ELF-1 (cell line): ENCODE measurements around the gene PPARG.
"Not testable (repeated sequence)": the region's sequence is repeated elsewhere in the genome, so short reads cannot be mapped to it uniquely, and the experiment has no call there.

Source experiments
- DNase-seq: peaks from one replicate; pipeline ENCODE4 v3.0.0-alpha.2; 2016; ENCODE audit warnings: low read depth, low spot score

PPARG gene

DNA sequence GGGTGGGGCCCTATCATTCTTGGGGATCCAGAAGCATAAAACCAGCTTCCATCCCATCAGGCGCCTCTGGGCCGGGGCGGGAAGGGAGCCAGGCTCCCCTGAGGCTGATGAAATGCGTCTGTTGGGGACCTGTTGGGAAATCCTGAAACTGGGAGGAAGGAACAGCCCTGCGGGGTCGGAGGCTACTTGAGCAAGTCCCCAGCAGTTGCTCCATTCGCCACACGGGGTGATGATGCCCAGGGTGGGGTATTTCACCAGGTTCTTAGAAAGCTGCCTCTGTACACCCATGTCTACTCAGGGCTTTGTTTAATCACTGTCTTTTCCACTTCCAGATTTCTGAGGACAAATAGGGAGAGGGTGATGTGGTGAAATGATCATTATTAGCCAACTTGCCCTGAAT is 170.0 kb downstream of the PPARG start:
- DNase-seq, result no peak

DNA sequence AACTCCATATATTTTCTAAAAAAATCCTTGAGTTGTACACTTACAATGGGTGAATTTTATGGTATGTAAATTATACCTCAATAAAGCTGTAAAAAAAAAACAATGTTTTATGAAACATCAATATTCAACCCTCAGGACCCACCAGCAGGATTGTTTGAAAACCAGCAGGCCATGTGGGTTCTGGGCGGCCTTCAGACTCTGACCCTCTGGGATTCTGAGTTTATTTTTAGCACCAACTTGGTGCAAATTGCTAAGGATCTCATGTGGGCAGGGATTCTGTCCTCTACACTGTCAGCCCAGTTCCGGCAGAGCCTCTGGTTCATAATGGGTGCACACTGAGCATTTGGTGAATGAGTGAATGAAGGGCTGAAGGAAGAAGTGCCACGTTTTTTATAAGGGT is 171.3 kb downstream of the PPARG start:
- no peak for DNase-seq

DNA sequence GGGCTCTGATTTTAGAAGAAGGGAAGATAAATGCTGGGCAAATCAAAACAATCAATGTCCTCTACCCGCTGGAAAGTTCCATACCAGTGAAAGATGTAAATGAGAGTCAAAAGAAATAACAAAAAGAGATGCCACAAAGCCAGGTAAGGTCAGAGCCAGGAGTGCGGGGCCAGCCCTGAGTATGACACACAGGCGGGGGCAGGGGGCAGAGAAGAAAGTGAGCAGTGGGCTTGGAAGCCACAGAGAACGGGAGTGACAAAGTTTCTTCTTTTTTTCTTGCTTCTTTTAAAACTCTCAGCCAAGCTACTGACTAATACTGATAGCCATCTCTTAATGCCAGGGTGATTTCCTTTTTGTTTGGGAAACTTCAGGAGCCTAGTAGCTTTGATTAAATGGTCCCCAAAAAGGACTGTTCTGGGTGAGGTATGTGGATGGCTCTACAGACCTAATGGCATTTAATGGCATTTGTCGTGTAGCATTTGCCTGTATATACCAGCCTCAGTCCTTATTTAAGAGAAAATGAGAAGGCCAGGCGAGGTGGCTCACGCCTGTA is 172.3 kb downstream of the PPARG start:
- no peak for DNase-seq

DNA sequence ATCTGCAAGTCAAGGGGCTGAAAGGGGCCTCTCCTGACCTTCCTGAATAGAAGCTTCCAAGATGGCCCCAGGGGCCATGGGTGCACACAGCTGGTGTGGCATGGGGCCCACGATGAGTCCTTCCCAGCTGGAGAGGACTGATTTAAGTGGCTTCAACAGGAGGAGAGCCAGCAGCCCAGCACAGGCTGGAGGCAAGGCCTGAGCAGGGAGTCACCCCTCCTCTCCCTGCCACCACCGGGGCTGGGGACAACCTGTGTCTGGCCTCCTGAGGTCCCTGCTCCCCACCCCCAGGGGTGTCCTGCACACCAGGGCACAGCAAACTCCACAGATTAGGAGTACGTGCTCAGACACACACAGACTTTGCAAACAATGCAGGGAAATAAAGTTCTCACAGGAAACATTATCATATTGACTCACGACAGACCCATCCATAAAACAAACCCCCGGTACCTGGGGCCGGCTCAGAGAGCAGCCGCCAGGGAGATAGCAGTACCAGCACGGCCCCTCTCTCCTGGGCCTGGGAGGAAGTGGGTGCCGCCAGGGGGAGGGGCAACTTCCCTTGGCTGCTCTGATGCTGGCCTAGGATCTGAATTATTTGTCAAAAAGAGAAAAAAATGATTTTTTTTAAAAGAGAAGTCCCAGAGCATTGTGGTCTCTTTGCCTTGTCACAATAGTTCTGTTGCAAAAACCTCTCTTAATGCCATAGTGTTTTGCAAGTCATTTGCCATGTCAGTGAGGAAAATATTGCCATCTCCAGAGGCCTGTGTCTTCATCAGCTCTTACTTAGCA is 173.5 kb downstream of the PPARG start:
- no peak for DNase-seq

DNA sequence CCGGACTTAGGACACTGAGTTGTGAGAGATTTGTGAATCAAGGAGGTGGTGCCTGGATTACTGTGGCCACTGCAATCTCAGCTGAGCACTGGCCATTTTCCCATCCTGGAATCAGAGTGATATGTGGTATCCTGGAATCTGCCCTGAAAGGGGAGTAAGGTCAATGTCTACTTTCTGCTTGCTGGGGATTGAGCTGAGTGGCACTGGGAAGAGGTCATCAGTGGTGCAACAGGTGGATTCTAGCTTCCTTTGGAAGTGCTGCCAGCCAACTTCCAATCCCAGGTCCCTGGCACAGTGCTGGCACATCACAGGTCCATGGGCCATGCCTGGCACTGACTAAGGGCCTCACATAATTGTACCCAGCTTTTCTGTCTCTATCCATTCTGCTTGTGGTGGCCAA is 174.8 kb downstream of the PPARG start:
- no peak for DNase-seq

DNA sequence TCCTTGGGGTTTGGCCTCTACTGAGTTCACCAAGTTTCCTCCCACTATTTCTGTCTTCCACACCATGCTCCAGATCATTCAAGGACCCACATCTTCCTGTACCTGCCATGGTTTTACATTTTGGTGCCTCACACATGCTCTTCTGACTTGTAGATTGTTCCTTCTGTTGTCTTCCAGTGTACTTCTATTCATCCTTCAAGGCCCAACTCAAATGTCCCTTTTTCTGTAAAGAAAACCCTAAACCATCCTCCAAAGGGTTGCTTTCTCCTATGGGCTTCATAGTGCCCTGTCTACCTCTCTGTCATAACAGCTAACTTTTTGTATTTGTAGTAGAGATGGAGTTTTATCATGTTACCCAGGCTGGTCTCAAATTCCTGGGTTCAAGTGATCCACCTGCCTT is 175.3 kb downstream of the PPARG start:
- no peak for DNase-seq

DNA sequence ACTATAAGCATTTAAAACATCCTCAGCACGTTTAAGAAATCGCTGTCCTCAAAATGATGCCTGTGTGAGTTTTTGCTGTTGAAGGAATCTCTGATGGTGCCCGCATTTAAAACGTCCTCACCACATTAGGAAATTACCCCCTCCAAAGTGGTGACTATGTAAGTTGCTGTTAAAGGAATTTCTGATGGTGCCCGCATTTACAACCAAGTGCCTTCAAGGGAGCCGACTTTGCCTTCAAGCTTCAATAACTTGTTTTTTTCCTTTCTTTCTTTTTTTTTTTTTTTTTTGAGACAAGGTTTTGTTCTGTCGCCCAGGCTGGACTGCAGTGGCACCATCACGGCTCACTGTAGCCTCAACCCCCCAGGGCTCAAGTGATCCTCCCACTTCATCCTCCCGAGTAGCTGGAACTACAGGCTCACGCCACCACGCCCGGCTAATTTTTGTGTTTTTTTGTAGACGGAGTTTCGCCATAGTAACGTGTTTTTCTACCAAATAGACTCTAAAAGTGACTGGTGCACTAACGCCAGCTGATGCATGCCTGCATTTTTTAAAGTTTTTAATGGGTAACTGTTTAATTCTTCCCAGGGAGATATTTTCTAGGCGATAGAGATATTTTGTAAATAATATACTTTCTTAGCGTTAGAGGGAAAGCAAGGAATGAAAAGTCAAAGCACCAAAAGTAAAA is 176.4 kb downstream of the PPARG start:
- no peak for DNase-seq

DNA sequence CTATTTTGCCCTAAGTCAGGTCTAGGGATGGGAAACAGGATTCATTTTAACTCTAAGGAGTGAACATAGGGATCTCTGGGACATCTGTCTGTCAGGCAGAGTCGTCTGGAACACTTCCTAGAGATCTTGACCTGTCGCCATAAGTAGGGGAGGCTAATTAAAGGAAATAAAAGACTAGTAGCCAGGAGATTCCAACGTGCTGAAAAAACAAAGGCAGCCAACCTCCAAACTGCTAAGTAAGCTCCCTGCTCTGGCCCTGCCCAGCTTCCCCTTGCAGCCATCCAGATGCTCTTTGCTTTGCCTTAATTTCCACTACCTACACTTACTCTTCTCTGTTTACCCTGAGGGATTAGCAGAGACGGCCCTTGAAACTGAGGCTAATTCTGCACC is 177.0 kb downstream of the PPARG start:
- DNase-seq, result peak; percentile 58

DNA sequence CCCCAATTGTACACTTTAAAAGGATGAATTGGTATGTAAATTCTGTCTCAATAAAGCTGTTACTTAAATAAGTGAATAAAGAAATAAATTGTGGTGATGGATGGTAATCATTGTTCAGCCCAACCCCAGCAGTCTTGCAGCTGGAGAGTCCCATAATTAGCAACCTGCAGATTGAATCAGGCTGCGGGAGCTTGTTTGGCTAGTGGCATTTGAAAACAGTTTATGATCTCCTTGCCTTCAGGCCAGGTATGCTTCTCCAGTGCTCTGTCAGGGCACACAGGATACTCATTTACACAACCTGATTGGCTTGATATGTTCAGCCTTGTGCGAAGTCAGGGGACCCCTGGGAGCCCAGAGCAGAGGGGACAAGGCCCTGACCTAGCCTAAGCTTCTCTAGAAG is 178.9 kb downstream of the PPARG start:
- peak; percentile 45 for DNase-seq

DNA sequence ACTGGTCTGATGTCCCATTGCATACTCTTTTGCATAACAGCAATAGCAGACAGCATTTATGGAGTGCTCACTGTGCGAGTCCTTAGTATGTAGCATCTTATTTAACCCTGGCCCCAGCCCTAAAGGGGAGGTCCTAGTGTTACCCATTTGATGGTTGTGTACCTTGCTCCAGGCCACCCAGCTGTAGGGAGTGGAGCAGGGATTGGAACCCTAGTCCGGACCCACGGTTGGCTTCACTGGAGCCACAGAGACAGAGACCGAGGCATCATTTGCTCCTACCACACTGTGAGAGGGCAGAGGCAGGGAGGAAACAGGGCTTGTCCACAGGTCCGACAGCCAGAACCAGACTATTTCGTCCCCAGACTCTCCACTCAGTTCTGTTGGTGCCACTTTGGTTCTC is 179.4 kb downstream of the PPARG start:
- DNase-seq, result no peak

DNA sequence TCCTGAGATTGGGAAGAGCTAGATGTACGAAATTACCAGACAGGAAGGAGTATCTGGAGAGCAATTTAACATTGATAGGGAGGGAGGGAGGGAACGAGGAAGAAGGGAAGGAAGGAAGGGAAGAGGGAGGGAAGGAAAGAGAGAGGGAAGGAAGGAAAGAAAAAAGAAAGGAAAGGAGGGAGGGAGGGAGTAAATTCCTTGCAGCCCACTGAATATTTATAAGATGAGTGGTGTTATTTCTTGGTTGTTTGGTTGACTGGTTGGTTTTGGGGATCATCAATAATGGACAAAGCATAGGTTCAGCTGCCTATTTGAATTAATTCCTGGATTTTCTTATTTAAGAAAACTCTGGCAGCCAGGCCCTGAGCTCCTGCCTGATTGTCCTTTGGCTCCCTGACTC is 179.9 kb downstream of the PPARG start:
- DNase-seq, result no peak

DNA sequence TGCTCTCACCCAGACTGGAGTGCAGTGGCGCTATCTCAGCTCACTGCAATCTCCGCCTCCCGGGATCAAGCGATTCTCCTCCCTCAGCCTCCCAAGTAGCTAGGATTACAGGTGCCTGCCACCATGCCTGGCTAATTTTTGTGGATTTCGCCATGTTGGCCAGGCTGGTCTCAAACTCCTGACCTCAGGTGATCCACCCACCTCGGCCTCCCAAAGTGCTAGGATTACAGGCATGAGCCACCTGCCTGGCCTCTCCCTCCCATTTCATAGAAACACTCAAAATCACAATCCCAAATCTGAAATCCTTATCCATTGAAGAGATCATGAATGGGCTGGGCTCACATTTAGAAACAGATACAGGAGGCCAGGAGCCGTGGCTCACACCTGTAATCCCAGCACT is 180.4 kb downstream of the PPARG start:
- DNase-seq, result not testable (repeated sequence)

DNA sequence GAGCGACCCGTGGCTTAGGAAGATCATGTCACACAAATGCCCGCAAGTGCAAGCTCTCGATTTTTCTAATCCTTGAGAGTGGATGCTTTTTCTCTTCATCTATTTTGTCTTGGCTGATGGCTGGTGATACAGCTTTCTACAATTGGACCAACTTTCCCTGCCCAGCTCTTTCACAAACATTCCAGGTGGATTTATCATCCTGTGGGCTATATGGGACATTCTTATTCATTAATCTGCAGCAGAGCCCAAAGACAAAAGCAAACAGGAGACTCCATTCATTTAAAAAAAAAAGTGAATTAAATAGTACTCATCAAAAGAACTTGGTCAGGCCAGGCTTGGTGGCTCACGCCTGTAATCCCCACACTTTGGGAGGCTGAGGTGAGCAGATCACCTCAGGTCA is 181.2 kb downstream of the PPARG start:
- no peak for DNase-seq

DNA sequence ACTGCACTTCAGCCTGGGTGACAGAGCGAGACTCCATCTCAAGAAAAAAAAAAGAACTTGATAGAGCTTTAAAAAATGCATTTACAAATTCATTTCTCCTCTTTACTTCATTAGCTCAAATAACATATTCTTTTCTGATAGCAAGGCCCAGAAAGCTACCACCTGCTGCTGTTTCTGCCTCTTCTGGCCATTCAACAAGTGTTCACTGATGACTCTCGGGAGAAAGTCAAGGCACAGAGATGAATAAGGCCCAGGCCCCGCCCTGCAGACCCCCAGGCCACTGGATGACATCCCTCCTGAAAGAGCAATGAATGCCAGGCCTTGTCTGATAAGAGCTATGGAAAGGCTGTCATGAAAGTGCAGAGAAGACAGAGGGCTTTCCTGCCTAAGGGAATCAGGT is 181.8 kb downstream of the PPARG start:
- DNase-seq, result peak; percentile 48

DNA sequence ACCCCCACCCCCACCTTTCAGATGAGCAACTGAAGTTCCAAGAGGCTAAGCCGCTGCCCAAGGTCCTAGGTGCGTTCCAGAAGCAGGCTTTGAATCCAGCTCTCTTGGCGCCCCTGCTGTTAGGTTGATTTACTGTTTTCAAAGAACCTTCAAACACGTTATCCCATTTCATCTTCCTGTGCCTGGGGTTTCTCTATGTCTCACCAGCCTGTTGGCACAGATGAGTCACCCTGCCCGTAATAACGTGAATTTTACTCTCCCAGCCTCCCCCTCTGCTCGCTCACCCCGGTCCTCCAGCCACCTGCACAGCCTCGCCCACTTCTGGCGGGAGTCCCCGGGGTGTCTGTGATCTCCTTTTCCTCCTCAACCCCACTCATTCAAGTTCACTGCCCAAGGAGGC is 182.4 kb downstream of the PPARG start:
- peak; percentile 52 for DNase-seq

DNA sequence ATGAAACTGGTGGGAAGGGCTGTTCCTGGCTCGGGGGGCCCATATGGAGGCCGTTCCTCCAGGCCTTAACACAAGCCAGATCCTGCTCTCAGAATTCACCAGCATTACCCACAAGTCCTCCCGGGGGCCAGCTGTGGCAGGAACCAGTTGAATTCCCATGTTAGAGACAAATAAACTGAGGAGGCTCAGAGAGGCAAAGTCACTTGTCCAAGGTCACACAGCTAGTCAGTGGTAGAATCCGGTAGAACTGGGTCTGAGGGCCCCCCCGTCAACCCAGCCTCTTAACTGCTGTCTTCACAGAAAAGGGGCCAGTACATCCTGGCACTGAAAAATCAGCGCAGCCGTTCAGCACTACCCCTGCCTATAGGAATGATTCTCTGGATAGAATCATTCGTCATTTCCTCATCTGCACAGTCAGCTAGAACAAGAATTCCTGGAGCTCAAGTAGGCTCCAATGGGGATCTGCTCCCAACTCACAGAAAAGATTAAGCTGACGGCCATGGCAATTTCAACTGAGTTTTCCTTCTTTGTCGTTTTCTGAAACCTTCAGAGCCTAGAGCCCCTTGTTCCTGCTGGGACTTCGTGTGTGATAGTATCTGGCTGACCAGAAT is 183.2 kb downstream of the PPARG start:
- no peak for DNase-seq

DNA sequence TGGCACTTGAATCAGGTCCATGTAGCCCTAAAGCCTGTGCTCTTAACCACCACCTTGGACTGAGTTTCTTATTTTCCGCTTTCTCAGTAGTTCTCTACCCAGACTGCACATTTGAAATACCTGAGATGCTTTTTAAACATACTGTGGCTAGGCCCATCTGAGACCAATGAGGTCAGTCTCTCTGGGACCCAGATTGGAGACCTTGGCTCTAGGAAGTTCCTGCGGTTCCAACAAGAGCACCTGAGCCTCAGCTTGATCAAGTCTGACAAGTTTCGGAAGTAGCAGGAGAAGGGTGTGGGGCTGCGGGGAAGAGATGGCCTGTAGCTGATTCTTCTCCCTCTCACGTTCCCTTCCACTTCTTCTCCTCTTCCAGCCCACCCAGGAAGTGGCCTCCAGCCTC is 183.9 kb downstream of the PPARG start:
- DNase-seq, result no peak

DNA sequence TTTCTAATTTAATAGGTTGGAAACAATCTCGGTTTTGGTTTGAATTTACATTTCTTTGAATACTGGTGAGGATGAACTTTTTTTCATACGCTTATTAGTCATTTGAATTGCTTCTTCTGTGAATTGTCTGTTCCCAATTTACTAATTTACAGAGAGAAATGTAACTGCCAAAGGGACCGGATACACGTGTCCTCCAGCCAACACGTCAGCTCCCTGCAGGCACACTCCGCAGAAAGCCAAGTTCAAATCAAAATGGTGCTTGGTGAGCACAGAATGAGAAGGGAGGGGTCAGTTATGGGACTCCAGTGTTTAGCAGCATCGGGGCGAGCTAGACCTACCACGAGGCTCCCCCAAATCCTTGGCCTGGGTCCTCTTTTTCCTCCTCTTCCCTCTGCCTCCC is 184.6 kb downstream of the PPARG start:
- DNase-seq, result no peak

DNA sequence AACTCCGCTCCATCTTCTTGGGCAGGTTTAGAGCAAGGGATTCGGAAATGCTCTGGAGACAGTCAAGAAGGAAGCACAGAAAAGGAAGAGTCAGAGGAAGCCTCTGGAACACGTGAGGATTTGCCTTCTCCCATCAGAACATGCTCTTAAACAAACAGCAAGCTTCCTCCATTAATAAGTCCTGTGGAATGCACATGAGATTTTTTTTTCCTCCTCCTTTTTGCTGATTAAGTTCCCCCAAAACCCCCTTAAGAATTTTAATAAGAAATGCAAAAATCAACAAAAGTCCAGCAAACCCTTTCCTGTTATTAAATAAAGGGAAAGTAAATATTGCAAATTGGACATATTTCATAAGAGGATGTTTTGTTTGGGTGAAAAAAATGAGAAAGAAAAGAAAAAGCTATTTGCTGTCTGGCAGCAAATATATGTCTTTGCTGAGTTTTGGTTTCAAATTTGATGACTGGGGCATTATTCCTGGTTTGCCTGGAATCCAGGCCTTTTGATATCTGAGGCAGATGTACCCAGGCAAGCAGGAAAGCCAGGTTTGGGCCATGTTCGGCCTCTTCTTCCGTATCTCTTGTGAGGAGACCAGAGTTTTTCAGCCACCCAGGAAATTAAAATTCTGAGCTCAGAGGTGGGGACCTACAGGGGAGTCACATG is 187.5 kb downstream of the PPARG start:
- DNase-seq, result no peak

DNA sequence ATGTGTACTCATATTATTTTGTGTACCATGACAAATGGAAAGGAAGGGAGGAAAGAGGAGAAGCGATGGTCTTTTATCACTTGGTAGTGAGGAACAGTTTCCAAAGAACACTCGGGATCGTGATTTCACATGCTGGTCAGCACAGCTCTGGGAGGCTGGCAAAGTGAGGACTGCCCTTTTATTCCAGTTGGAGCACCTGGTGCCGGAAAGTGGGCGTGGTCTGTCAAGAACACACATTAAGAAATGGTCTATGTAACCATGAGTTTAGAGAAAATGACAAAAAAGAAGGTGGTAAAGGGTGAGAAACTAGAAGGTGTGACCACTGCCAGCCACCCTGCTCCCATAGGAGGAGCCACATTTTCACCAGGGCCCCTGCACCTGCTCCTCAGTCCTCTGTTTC is 188.4 kb downstream of the PPARG start:
- DNase-seq, result no peak

DNA sequence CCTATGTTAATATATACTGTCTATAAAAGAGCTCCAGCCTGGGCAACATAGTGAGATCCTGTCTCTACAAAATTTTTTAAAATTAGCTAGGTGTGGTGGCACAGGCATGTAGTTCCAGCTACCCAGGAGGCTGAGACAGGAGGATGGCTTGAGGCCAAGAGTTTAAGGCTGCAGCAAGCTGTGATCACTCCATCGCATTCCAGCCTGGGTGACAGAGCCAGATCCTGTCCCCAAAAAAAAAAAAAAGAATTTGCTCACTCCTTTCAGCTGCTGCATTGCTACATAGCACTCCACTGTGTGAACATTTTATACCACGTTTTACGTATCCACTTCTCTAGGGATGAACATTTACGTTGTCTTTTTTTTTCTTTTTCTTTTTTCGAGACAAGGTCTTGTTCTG is 189.5 kb downstream of the PPARG start:
- DNase-seq, result no peak

DNA sequence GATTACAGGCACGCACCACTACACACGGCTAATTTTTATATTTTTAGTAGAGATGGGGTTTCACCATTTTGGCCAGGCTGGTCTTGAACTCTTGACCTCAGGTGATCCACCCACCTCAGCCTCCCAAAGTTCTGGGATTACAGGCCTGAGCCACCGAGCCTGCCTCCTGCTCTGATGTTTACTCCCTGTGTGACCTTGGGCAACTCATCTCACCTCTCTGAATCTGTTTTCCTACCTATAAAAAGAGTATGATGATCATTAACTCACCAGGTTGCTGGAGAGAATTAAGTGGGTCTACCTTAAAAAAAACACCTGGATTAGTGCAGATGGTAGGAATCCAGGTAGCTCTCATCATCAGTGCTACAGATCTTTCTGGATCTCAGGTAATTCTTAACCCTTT is 190.3 kb downstream of the PPARG start:
- not testable (repeated sequence) for DNase-seq
